Immature natural killer cell (primary cell): Measurements from ENCODE around the gene DPP6. TPM values are rescaled to one million over a fixed set of nuclear protein-coding genes. Genes with fewer than 3 reads are reported as not detected.

ENCODE experiments used
- DNase-seq, 3 donors: peaks; one replicate each; pipeline ENCODE4 v3.0.0; 2022; ENCODE audit warnings: mixed read lengths in 1 of 3
- H3K27ac Mint-ChIP-seq, 6 donors: one replicate each; pipeline ENCODE4 v1.8.0; 2020; ENCODE audit warnings: mixed read lengths in 6 of 6, mild to moderate bottlenecking in 5 of 6, inconsistent platforms in 4 of 6, moderate library complexity in 3 of 6
- H3K27me3 Mint-ChIP-seq, 3 donors: one replicate each; pipeline ENCODE4 v1.8.0; 2020 to 2021; ENCODE audit warnings: low read depth in 3 of 3, mild to moderate bottlenecking in 3 of 3, mixed read lengths in 3 of 3, moderate library complexity in 3 of 3, inconsistent platforms in 1 of 3
- H3K36me3 Mint-ChIP-seq, 3 donors: one replicate each; pipeline ENCODE4 v1.8.0; 2020; ENCODE audit warnings: mixed read lengths in 3 of 3, inconsistent platforms in 2 of 3, mild to moderate bottlenecking in 2 of 3
- H3K4me1 Mint-ChIP-seq, 2 donors: one replicate each; pipeline ENCODE4 v1.8.0; 2020; ENCODE audit warnings: inconsistent platforms in 2 of 2, mild to moderate bottlenecking in 2 of 2, mixed read lengths in 2 of 2, moderate library complexity in 1 of 2
- H3K4me3 Mint-ChIP-seq, 5 donors: one replicate each; pipeline ENCODE4 v1.8.0; 2020; ENCODE audit warnings: mild to moderate bottlenecking in 5 of 5, mixed read lengths in 5 of 5, inconsistent platforms in 3 of 5, moderate library complexity in 3 of 5
- H3K9me3 Mint-ChIP-seq, 6 donors: one replicate each; pipeline ENCODE4 v1.8.0; 2020; ENCODE audit warnings: mild to moderate bottlenecking in 6 of 6, mixed read lengths in 6 of 6, inconsistent platforms in 4 of 6, moderate library complexity in 3 of 6
- polyA plus RNA-seq, 3 donors: library from polyadenylated mRNA; unstranded; fragments of 300-500 nt; fragmentation: Illumina TruSeq; gene quantifications; one replicate each; pipeline ENCODE4 v1.2.3, GENCODE V29; 2021

Gene DPP6
- polyA plus RNA-seq, 3 donors from 2014 or later: not detected

DNA sequence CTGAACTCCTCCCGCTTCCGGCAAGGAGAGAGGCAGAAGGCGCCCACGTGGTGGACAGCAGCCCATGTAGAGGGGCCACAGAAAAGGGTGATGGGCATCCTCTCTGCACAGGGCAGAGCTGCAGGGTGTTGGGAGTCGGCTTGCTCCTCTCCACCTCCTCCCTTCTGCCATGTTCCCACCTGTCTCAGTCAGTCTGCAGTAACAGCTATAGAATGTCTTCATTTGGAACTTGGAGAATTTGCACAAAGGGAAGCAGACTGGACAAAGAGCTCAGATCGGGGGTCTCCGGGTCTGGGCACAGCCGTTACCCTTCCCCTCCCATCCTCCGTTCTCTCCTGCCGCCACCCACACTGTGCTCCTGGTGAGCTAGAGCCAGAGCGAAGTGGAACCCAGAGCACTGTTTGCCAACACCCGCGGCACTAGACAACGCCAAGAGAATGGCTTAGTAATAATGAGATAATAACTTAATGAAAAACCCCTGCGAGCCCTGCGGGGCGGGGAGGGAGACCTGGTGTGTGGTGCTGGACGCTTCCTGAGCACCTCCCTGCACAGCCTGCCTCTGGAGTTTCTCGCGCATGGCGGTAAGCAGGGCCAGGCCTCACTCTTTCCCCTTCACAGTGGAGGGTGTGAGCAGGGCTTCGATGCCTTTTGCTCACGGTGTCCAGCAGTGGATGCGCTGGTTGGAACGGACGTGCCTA lies 696.0 kb downstream of the DPP6 start:
- H3K27ac Mint-ChIP-seq: no peak overlapping the region
- H3K9me3 Mint-ChIP-seq: peaks cover 0 to 7% (median 0%) of the 10 kb centered on the region in 6 donors
- H3K27me3 Mint-ChIP-seq: no peaks in the 10 kb centered on the region

DNA sequence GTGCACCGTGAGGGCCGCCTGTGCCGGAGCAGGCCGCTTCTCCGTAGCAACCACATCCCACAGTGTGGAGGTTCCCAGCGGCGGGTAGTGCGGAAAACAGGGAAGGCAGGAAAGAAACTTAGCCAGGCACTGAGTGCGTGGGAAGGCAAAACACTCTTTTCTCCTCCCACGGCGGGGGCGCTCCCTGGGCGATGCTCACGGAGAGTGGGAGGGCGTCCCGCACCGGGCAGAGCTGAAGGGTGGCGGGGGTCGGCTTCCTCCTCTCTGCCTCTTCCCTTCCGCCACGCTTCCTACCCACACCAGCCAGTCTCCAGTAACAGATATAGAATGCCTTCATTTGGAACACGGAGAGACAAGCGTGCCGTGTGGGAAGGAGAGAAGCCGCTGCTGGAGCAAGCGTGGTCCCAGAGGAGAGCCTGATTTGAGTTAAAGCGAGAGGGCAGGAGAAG lies 698.2 kb downstream of the DPP6 start:
- no peaks in the 10 kb centered on the region for H3K27me3 Mint-ChIP-seq
- H3K4me1 Mint-ChIP-seq: no peaks in the 10 kb centered on the region
- no peak overlapping the region for H3K4me3 Mint-ChIP-seq
- H3K36me3 Mint-ChIP-seq: no peaks in the 10 kb centered on the region
- H3K9me3 Mint-ChIP-seq: peaks cover 0 to 5% (median 0%) of the 10 kb centered on the region in 6 donors
- no peak overlapping the region for H3K27ac Mint-ChIP-seq
- no peak for DNase-seq

More for the DNA sequence above, 696.0 kb downstream of the DPP6 start:
- H3K4me3 Mint-ChIP-seq: no peak overlapping the region
- no peak for DNase-seq
- no peaks in the 10 kb centered on the region for H3K4me1 Mint-ChIP-seq
- no peaks in the 10 kb centered on the region for H3K36me3 Mint-ChIP-seq

DNA sequence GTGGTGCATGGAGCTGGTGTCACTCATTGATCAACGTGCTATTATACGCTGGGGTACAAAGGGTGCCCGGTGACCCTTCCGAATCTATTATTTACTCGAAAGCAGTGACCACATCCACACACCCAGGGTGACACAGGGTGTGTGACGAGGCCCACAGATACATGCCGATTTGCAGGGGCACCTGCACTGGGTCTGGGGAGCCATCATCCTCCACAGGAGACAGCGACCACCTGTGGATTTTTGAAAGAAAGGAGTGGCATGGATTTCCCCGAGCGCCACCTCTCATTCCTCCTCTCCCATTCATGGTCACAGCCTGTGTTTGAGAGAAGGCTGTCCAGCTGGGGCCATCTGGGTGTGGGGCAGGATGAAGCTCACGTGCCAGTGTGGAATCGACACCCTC lies 701.0 kb downstream of the DPP6 start:
- Mint-ChIP-seq H3K4me3 (no peak overlapping the region), H3K36me3 (no peaks in the 10 kb centered on the region), H3K4me1 (no peaks in the 10 kb centered on the region), H3K9me3 (peaks cover 0 to 10% (median 0%) of the 10 kb centered on the region in 6 donors), H3K27me3 (peaks cover 0 to 2% (median 0%) of the 10 kb centered on the region in 3 donors), H3K27ac (no peak overlapping the region)
- no peak for DNase-seq

DNA sequence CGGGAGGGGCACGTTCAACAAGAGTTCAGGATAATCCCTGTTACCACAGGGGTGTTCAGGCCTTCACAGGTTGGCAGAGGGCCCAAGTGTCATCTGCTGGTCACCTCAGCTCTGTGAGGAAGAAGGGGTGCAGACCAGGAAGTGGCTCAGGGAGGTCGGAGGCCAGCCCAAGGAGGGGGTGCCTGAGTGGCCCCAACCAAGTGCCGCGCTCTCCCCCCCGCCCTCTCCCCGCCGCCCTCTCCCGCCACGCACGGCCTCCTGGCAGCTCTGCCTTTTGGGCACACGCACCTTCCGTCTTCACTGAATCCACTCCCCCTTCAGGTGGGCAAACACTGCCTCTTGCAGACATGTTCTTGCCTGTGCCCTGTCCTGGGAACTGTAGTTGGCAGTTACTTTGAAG lies 705.6 kb downstream of the DPP6 start:
- Mint-ChIP-seq H3K36me3 (no peaks in the 10 kb centered on the region), H3K27me3 (peaks cover 0 to 2% (median 2%) of the 10 kb centered on the region in 3 donors), H3K9me3 (peaks cover 0 to 8% (median 0%) of the 10 kb centered on the region in 6 donors), H3K4me3 (no peak overlapping the region), H3K4me1 (no peaks in the 10 kb centered on the region), H3K27ac (no peak overlapping the region)
- no peak for DNase-seq

DNA sequence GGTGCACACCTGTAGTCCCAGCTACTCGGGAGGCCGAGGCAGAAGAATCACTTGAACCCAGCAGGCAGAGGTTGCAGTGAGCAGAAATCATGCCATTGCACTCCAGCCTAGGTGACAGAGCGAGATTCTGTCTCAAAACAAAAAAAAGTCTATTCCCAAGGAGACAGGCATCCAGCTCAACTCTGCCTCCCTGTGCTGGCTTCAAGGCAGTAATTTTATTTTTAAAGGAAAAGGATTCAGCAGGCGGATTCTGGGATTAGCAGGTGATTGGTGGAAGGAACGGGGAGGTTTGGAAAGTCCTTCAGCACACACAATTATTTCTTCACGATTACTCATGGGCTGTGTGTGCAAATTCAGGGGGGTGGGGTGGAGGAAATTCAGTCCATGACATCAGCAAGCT lies 707.8 kb downstream of the DPP6 start:
- peaks cover 0 to 8% (median 0%) of the 10 kb centered on the region in 6 donors for H3K9me3 Mint-ChIP-seq
- no peaks in the 10 kb centered on the region for H3K4me1 Mint-ChIP-seq
- no peak for DNase-seq
- H3K4me3 Mint-ChIP-seq: no peak overlapping the region
- H3K27me3 Mint-ChIP-seq: peaks cover 0 to 2% (median 2%) of the 10 kb centered on the region in 3 donors
- H3K36me3 Mint-ChIP-seq: no peaks in the 10 kb centered on the region
- no peak overlapping the region for H3K27ac Mint-ChIP-seq

DNA sequence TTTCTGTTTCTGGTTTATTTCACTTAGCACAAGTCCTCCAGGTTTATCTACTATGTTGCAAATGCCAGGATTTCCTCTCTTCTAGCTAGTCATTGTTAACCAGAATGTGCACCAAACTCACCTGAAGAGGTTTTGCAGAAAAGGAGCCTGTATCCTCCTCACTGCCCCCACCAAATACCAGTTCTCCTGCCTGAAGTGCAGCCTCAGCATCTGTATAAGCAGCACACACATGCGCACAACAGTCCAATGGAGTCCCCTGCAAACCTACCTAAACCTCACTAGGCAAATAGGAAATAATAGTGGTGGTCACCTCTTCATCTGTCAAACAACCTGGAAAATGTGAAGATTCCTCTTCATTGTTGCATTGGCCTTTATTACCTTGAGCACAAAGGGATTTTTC lies 712.9 kb downstream of the DPP6 start:
- Mint-ChIP-seq H3K4me3 (no peak overlapping the region), H3K36me3 (no peaks in the 10 kb centered on the region), H3K4me1 (no peaks in the 10 kb centered on the region), H3K9me3 (peaks cover 0 to 2% (median 0%) of the 10 kb centered on the region in 6 donors), H3K27me3 (peaks cover 0 to 5% (median 3%) of the 10 kb centered on the region in 3 donors), H3K27ac (no peak overlapping the region)
- DNase-seq: no peak

DNA sequence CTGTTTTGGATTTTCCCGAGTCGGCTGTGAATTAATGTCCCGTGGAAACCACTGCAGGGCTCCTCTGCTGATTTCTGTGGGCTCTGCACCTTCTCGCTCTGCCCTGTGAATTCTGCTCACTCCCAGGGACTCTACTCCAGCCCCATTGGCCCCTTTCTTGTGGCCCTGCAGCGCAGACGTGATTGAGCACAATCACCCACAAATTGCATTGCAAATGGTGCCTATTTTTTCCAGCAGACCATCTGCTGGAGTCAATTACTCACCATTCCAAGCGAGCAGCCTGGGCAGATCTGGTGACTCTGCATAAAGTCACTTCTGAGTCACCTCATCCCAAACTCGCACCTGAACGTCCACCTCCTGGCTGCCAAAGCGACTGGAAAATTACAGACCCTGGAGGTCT lies 714.9 kb downstream of the DPP6 start:
- Mint-ChIP-seq H3K27me3 (peaks cover 0 to 5% (median 3%) of the 10 kb centered on the region in 3 donors), H3K36me3 (no peaks in the 10 kb centered on the region), H3K9me3 (peaks cover 0 to 2% (median 0%) of the 10 kb centered on the region in 6 donors), H3K4me1 (no peaks in the 10 kb centered on the region), H3K27ac (no peak overlapping the region), H3K4me3 (no peak overlapping the region)
- no peak for DNase-seq

DNA sequence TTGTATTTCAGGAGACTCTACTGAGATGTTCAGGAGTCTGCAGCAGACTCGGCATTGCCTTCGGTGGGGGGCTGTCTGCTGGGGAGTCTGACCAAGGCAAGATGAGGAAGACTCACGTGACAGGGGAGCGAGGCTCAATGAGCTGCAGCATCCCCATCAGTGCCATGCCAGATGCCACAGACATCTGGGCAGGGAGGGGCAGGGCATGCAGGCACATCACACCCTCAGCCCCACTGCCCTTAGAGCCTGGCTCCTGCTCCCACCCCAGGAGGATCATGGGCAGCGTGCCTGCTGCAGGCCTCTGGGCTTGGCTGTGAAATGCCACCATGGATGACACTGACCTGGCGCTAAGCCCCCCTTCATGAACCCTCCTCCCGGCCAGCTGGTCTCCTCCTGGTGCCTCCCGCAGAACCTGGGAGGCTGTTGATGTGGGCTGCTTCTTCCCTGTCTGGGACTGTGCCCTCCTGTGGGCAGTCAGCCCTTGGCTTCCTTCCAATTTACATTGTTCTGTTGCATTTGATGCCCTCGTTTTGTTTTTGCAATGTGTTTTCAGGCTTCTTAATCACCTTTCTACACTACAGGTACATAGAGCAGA lies 715.7 kb downstream of the DPP6 start:
- H3K27me3 Mint-ChIP-seq: peaks cover 0 to 5% (median 3%) of the 10 kb centered on the region in 3 donors
- no peak overlapping the region for H3K27ac Mint-ChIP-seq
- no peak for DNase-seq
- H3K36me3 Mint-ChIP-seq: no peaks in the 10 kb centered on the region
- H3K4me1 Mint-ChIP-seq: no peaks in the 10 kb centered on the region
- H3K9me3 Mint-ChIP-seq: peaks cover 0 to 3% (median 0%) of the 10 kb centered on the region in 6 donors
- H3K4me3 Mint-ChIP-seq: no peak overlapping the region

DNA sequence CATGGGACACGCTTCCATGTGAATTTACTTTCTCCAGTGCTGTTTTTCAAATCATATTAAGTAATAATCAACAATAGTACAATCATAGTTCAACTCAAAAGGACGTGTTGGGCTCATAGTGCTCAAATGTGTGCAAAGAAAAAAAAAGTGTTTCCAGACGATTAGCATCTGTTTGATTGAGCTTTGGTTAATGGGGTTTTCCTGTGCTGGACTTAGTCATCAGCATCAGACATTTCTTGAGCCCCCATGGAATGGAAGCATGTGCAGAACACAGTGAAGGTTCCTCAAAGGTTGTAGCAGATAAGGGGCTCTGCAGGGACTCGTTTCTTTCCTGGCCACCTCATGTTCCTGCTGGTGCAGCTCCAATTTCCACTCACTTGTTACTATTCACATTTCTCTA lies 716.8 kb downstream of the DPP6 start:
- Mint-ChIP-seq H3K4me1 (no peaks in the 10 kb centered on the region), H3K36me3 (no peaks in the 10 kb centered on the region), H3K4me3 (no peak overlapping the region), H3K9me3 (peaks cover 0 to 3% (median 0%) of the 10 kb centered on the region in 6 donors), H3K27me3 (peaks cover 0 to 5% (median 3%) of the 10 kb centered on the region in 3 donors), H3K27ac (no peak overlapping the region)
- DNase-seq: no peak

DNA sequence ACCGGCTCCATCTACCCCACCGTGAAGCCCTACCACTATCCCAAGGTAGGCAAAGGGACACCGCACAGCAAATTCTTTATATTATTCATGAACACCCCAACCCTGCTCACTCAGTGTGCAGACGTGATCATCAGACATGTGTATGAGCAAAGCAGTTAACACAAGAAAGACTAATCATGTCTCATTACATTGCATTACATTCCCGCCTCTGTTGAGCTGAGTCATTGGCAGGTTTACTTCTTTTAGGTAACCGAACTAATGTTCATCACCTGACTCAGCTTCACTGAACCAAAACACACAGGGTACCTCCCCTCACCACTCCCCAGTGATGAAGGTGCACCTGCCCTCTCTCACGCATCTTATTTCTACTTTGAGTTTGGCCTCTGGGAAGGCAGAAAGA lies 717.3 kb downstream of the DPP6 start:
- Mint-ChIP-seq H3K36me3 (no peaks in the 10 kb centered on the region), H3K4me3 (no peak overlapping the region), H3K4me1 (no peaks in the 10 kb centered on the region), H3K27ac (no peak overlapping the region), H3K27me3 (peaks cover 0 to 5% (median 3%) of the 10 kb centered on the region in 3 donors), H3K9me3 (peaks cover 0 to 3% (median 0%) of the 10 kb centered on the region in 6 donors)
- DNase-seq: no peak

DNA sequence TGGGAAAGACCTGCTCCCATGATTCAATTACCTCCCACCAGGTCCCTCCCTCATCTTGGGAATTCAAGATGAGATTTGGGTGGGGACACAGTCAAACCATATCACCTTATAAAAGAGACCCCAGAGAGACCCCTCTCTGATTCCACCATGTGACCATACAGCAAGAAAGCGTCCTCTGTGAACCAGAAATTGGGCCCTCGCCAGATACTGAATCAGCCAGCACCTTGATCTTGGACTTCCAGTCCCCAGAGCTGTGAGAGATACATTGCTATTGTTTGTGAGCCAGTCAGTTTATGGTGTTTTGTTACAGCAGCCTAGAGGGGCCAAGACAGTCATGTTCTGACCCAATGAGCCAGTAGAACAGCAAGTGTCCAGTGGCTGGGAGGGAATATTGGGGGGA lies 718.2 kb downstream of the DPP6 start:
- Mint-ChIP-seq H3K9me3 (peaks cover 0 to 3% (median under 1%) of the 10 kb centered on the region in 6 donors), H3K4me3 (no peak overlapping the region), H3K27me3 (peaks cover 0 to 5% (median 3%) of the 10 kb centered on the region in 3 donors), H3K27ac (no peak overlapping the region), H3K4me1 (no peaks in the 10 kb centered on the region), H3K36me3 (no peaks in the 10 kb centered on the region)
- no peak for DNase-seq

DNA sequence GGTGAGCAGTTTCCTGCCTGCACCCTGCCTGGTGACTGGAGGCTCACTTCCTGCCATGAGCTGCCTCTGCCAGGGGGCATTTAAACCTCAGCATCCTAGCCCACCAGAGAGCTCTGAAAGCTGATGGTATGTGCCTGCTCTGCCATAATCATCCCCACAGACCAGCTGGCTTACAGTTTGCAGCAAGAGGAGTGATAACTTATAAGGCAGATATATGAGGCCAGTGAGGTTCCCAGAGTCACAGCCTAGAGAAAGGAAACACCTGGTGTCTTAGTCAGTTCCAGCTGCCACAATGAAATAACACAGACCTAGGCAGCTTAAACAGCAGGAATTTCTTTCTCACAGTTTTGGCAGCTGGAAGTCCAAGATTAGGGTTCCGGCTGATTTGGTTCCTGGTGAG lies 718.8 kb downstream of the DPP6 start:
- H3K27me3 Mint-ChIP-seq: peaks cover 0 to 5% (median 3%) of the 10 kb centered on the region in 3 donors
- no peaks in the 10 kb centered on the region for H3K4me1 Mint-ChIP-seq
- H3K4me3 Mint-ChIP-seq: no peak overlapping the region

DNA sequence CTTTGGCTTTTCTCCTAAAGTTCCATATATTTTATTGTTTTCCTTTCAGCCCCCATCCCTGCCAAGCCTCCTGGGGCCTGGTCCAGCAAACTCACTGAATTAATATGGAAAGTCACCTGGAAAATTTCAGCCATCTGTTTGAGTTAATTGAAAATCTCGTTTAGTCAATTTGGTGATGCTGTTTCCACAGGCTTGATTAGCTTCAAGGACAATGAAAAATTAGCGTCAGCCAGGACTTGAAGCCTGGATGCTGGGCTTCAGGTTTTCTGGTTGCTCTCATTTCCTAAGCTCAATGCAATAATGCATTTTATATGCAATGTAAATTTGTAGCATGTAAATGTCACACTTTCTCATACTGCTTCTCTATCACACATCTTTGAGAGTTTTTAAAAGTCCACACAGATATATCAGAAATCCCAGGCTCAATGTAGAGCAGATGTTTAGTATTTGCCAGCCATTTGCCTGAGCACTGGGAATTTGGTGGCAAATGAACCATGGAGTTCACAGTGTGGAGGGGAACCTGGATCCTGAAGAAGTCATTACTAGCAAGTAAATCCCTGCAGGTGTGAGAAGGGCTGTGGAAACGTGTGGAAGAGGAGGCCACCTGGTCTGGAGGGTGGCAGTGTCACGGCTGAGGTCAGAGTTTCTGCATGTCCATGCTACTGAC lies 722.2 kb downstream of the DPP6 start:
- Mint-ChIP-seq H3K9me3 (peaks cover 1 to 16% (median 4%) of the 10 kb centered on the region in 6 donors), H3K4me3 (no peak overlapping the region), H3K36me3 (peaks cover 0 to 3% (median 0%) of the 10 kb centered on the region in 3 donors), H3K27me3 (peaks cover 0 to 3% (median 3%) of the 10 kb centered on the region in 3 donors), H3K4me1 (no peaks in the 10 kb centered on the region), H3K27ac (no peak overlapping the region)
- DNase-seq: no peak

More for the DNA sequence above, 718.8 kb downstream of the DPP6 start:
- peaks cover 0 to 3% (median under 1%) of the 10 kb centered on the region in 6 donors for H3K9me3 Mint-ChIP-seq
- no peak overlapping the region for H3K27ac Mint-ChIP-seq
- no peaks in the 10 kb centered on the region for H3K36me3 Mint-ChIP-seq
- DNase-seq: no peak

DNA sequence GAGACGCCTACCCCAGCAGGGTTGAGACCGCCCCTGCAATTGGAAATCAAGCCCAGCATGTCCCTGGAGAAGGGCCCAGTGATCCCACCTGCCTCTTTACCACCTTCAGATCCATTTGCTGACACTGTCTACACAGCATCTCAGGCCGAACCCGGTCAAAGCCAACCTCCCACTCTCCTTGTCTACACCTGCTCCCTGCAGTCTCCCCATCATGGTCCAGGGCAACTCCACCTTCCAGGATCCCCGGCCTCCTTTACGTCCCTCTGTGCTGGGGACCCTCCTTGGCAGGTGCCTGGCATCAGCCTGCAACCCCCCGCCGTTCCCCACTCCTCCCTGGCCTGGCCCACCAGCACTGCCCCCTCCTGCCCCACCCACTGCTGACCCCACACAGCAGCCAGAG lies 723.5 kb downstream of the DPP6 start:
- no peak overlapping the region for H3K27ac Mint-ChIP-seq
- no peak for DNase-seq
- peaks cover 0 to 3% (median 2%) of the 10 kb centered on the region in 3 donors for H3K27me3 Mint-ChIP-seq
- peaks cover 0 to 4% (median 0%) of the 10 kb centered on the region in 3 donors for H3K36me3 Mint-ChIP-seq
- peaks cover 1 to 22% (median 7%) of the 10 kb centered on the region in 6 donors for H3K9me3 Mint-ChIP-seq
- no peak overlapping the region for H3K4me3 Mint-ChIP-seq
- H3K4me1 Mint-ChIP-seq: no peaks in the 10 kb centered on the region
